ENCODE results near the gene ZBTB7A. TPM values are rescaled to one million over a fixed set of nuclear protein-coding genes. Genes with fewer than 3 reads are reported as not detected.

The ZBTB7A gene
- total and polyA plus RNA-seq, 4 donors, result 7.8 to 53.9 (median 32.4) TPM

DNA sequence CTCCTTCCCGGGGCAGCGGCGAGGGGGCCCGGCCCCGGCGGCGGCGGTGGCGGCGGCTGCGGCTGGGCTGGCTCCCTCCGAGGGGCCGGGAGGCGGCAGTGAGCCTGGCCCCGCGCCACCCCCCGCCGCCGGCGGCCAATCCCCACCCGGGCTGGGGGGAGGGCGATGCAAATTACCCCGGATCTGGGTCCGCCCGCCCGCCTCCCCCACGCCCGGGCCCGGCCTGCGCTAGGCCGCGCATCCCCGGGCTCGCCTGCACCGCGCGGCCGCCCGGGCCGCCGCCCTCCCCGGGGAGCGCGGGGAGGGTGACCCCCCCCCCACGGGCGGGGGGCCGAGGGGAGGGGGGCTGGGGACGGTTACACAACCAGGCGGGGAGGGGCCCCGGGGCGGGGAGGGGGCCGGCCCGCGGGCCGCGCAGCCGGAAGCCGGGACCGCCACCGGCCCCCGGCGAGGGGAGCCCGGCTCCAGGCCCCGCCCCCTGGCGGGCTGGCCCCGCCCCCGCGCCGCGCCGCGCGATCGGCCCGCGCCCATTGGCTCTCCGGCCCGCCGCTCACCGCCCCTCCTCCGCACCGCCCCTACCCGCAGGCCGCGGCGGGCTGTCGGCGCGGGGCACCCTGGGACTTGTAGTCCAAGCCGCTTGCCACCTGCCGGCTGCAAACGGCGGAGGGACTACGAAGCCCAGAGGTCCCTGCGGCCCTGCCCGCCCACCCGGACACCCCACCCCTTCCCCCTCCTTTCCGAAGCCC is 1.1 kb downstream of the ZBTB7A start:
- intact Hi-C loops (cut with DNase I), result loop anchor here in 1 of 2 donors (5.0 kb wide), 1 partner anchor 57 kb away; the partner anchor contains the start of gene MAP2K2
- 0 to 1% methylated on average over 13 to 98 of the region's 98 CpGs for WGBS, 2 donors
- Histone ChIP-seq H3K4me1 (ENCODE audit: control insufficient read depth in 1 of 2, insufficient read depth in 2 of 2, low read length in 2 of 2) (no peaks in the 10 kb centered on the region), H3K27ac (ENCODE audit: low read depth in 1 of 2, low read length in 2 of 2) (peak overlapping the region in 1 of 2 donors; percentile 69), H3K4me3 (ENCODE audit: low read length in 2 of 2) (peak overlapping the region; percentile 97 to 98), H3K9me3 (ENCODE audit: control insufficient read depth, low read length) (no peaks in the 10 kb centered on the region), H3K27me3 (ENCODE audit: control insufficient read depth in 1 of 2, insufficient read depth in 2 of 2, low read length in 1 of 2) (no peaks in the 10 kb centered on the region), H3K36me3 (ENCODE audit: control insufficient read depth in 1 of 2, insufficient read depth in 2 of 2, low read length in 1 of 2) (no peaks in the 10 kb centered on the region)
- DNase-seq (peak; percentile 98), ATAC-seq (ENCODE audit: low FRiP score) (peak; percentile 91)

DNA sequence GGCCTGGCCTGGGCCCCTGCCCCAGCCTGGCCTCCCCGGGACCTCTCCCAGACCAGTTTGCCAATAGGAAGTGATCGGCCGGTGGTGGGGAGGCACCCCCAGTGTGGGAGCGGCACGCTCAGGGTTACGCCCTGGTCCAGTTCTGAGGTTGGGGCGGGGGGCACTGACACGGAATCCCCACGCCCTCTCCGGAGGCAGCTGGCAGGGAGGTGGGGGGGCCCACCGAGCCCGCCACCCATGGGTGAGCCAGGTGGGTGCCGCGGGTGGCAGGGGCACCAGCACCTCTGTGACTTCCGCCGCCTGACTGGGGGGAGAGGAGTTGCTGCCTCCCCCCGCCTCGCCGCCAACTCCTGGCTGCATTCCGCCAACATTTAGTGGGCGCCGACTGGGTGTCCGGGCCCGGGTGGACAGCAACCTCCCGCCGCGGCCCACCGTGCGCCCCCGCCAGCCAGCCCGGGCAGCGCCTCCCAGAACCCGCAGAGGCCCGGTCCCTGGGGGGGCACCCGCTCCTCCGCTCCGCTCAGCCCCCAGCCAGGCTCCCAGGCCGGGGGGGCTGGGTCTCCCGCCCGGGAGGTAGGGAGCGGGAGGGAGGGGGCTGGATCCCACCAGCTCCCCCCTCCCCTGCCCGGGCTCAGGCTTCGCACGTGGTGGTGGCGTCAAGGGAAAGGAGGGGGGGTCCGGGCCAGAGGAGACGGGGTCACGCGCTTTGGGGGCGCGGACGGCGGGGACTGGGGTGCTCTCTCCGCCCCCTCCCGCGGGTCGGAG is 2.0 kb downstream of the ZBTB7A start:
- Histone ChIP-seq H3K9me3 (ENCODE audit: control insufficient read depth, low read length) (no peaks in the 10 kb centered on the region), H3K36me3 (ENCODE audit: control insufficient read depth in 1 of 2, insufficient read depth in 2 of 2, low read length in 1 of 2) (no peaks in the 10 kb centered on the region), H3K4me1 (ENCODE audit: control insufficient read depth in 1 of 2, insufficient read depth in 2 of 2, low read length in 2 of 2) (no peaks in the 10 kb centered on the region), H3K4me3 (ENCODE audit: low read length in 2 of 2) (peak overlapping the region; percentile 59 to 66), H3K27me3 (ENCODE audit: control insufficient read depth in 1 of 2, insufficient read depth in 2 of 2, low read length in 1 of 2) (no peaks in the 10 kb centered on the region), H3K27ac (ENCODE audit: low read depth in 1 of 2, low read length in 2 of 2) (peak overlapping the region; percentile 11 to 69)
- ATAC-seq (ENCODE audit: low FRiP score), result no peak
- intact Hi-C loops (cut with DNase I), result loop anchor here in 1 of 2 donors (5.0 kb wide), 1 partner anchor 58 kb away; the partner anchor contains the start of gene MAP2K2
- WGBS, 2 donors, result 1% methylated on average over 27 to 57 of the region's 57 CpGs
- peak; percentile 73 to 86 for DNase-seq

DNA sequence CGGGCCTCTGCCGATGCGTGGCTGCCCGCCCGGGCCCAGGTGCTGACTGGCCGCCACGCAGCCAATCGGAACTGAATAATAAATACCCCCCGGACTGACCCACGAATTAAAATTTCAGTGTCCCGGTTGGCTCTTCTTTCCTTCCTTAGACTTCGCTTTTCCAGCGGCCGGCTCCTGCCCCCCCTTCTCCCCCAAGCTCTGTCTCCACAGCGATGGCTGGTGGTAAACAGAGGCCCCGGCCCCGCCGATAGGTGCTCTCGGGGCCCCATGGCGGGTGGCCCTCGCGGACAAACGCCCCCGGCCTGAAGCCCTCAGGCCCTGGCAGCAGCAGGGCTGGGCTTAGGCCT is 2.6 kb downstream of the ZBTB7A start:
- H3K27ac ChIP-seq (ENCODE audit: low read depth in 1 of 2, low read length in 2 of 2), result peak overlapping the region in 1 of 2 donors; percentile 11
- ATAC-seq (ENCODE audit: low FRiP score), result no peak
- no peaks in the 10 kb centered on the region for H3K36me3 ChIP-seq (ENCODE audit: control insufficient read depth in 1 of 2, insufficient read depth in 2 of 2, low read length in 1 of 2)
- peak in 1 of 2 donors; percentile 79 for DNase-seq
- WGBS, 2 donors, result 1 to 2% methylated on average over 22 to 24 of the region's 24 CpGs
- H3K27me3 ChIP-seq (ENCODE audit: control insufficient read depth in 1 of 2, insufficient read depth in 2 of 2, low read length in 1 of 2), result no peaks in the 10 kb centered on the region
- intact Hi-C loops (cut with DNase I), result no loop called here
- H3K4me1 ChIP-seq (ENCODE audit: control insufficient read depth in 1 of 2, insufficient read depth in 2 of 2, low read length in 2 of 2), result no peaks in the 10 kb centered on the region
- H3K4me3 ChIP-seq (ENCODE audit: low read length in 2 of 2), result peak overlapping the region; percentile 59 to 66
- no peaks in the 10 kb centered on the region for H3K9me3 ChIP-seq (ENCODE audit: control insufficient read depth, low read length)

DNA sequence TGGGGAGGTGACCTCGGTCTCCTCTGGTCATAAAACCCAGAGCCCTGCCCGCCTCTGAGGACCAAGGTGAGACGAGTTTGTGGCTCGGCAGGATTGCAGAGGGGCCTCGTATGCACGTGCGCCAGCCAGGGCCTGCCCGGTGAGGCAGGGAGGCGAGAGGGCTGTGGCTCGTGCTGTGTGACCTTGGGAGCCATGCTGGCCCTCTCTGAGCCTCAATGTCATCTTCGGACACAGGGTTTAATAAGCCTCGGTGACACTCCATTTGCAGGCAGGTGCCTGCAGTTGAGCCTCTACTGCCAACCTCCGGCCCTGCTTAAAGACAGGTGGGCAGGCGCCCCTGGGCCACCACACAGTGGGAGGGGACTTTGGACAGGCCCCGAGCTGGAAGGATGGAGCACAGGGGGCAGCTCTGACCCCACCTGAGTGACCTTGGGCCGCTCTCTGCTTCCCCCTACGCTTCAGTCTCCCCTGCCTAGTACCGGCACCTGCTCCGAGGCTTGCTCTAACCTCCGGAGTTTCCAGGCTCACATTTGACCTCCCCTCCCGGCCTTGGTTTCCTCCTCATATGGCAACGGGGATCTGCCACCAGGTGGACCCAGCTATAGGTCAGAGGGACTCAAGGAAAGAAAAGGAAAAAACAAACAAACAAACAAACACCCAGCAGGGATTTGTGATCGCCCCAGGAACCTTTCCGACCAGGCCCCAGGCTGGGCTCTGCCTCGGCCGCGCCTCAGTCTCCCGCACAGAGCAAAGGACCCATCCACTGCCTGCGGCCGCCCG is 3.1 kb downstream of the ZBTB7A start:
- DNase-seq (no peak), ATAC-seq (ENCODE audit: low FRiP score) (no peak)
- peak overlapping the region; percentile 59 to 66 for H3K4me3 ChIP-seq (ENCODE audit: low read length in 2 of 2)
- no peaks in the 10 kb centered on the region for H3K36me3 ChIP-seq (ENCODE audit: control insufficient read depth in 1 of 2, insufficient read depth in 2 of 2, low read length in 1 of 2)
- no peaks in the 10 kb centered on the region for H3K9me3 ChIP-seq (ENCODE audit: control insufficient read depth, low read length)
- intact Hi-C loops (cut with DNase I), result no loop called here
- no peaks in the 10 kb centered on the region for H3K27me3 ChIP-seq (ENCODE audit: control insufficient read depth in 1 of 2, insufficient read depth in 2 of 2, low read length in 1 of 2)
- no peaks in the 10 kb centered on the region for H3K4me1 ChIP-seq (ENCODE audit: control insufficient read depth in 1 of 2, insufficient read depth in 2 of 2, low read length in 2 of 2)
- WGBS, 2 donors, result 37 to 44% methylated on average over 31 of the region's 31 CpGs
- H3K27ac ChIP-seq (ENCODE audit: low read depth in 1 of 2, low read length in 2 of 2), result no peak overlapping the region

DNA sequence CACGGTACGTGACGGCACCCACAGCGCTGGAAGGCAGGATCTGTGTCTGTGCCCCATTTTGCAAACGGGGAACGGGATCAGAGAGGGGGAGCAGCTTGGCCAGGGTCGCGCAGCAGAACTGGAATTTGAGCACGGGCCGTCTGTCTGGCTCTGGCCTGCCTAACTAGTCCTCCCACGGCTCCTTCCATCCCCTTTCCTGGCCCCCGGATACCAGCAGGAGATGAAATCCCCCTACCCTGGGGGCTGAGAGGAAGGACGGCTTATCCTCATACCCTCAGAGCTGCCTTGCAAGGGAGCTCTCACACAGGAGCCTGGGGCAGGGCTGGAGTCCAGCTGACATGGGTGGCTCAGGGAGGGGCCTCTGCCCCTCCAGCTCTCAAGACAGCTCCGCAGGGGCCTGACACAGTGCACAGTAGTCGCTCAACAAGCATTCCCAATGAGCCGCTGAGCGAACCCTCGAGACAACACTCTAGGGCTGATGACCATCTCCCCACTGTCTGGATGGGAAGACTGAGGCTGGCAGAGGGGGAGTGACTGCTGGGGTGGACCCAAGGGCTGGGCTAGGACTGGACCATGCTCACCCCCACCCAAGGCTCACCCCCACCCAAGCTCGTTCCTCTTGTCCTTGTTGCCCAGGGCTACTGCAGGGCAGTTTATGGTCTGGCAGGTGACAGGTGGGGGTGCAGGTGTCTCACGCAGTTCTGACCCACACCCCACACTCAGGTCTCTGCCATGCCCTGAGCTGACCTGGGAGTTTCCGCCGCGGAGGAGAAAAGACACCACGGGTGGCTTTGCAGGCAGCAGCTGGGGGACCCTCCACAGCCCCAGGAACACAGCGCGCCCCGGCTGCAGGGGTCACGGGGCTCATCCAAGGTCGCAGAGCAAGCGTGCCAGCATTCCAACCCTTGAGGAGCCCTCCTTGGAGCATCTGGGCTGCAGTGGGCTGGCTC is 4.0 kb downstream of the ZBTB7A start:
- no peak overlapping the region for H3K4me3 ChIP-seq (ENCODE audit: low read length in 2 of 2)
- intact Hi-C loops (cut with DNase I), result no loop called here
- peak overlapping the region in 1 of 2 donors; percentile 7 for H3K27ac ChIP-seq (ENCODE audit: low read depth in 1 of 2, low read length in 2 of 2)
- WGBS, 2 donors, result 70 to 77% methylated on average over 27 to 30 of the region's 30 CpGs
- DNase-seq (peak in 1 of 2 donors; percentile 77), ATAC-seq (ENCODE audit: low FRiP score) (no peak)
- no peaks in the 10 kb centered on the region for H3K4me1 ChIP-seq (ENCODE audit: control insufficient read depth in 1 of 2, insufficient read depth in 2 of 2, low read length in 2 of 2)
- H3K9me3 ChIP-seq (ENCODE audit: control insufficient read depth, low read length), result no peaks in the 10 kb centered on the region
- H3K27me3 ChIP-seq (ENCODE audit: control insufficient read depth in 1 of 2, insufficient read depth in 2 of 2, low read length in 1 of 2), result no peaks in the 10 kb centered on the region
- no peaks in the 10 kb centered on the region for H3K36me3 ChIP-seq (ENCODE audit: control insufficient read depth in 1 of 2, insufficient read depth in 2 of 2, low read length in 1 of 2)

DNA sequence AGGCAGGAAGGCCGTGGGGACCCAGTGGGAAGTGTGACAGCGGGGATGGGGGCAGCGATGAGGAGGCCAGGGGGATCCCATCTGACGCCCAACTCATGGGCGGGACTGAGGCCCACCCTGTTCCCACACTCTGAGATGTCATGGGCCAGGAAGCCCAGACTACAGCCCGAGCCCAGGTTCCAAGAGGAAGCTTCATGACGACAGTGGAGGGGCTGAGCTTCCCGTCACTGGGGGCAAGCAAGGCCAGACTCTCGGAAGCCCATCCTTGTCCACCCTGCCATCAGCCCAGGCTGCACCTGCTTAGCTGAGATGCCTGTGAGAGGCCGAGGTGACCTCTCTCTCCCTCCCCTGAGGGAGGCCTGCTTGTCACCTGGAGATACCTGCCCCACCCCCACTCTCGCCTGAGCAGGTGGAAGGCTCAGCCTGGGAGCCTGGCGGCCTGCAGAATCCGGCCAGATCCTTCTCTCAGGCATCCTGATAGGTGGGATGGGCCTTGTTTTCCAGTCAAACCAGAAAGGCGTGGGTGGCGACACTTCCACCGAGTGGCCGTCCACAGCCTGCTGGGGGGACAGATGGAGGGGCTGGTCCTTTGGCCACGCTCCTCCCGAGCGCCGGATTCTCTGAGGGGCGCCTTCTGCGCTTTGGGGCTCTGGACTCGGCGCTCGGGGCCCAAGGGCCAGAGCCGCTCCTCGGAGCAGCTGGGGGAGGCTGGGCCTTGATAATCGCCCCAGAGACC is 4.8 kb downstream of the ZBTB7A start:
- intact Hi-C loops (cut with DNase I), result no loop called here
- Histone ChIP-seq H3K4me3 (ENCODE audit: low read length in 2 of 2) (peak overlapping the region in 1 of 2 donors; percentile 24), H3K4me1 (ENCODE audit: control insufficient read depth in 1 of 2, insufficient read depth in 2 of 2, low read length in 2 of 2) (no peaks in the 10 kb centered on the region), H3K27me3 (ENCODE audit: control insufficient read depth in 1 of 2, insufficient read depth in 2 of 2, low read length in 1 of 2) (no peaks in the 10 kb centered on the region), H3K9me3 (ENCODE audit: control insufficient read depth, low read length) (no peaks in the 10 kb centered on the region), H3K36me3 (ENCODE audit: control insufficient read depth in 1 of 2, insufficient read depth in 2 of 2, low read length in 1 of 2) (no peaks in the 10 kb centered on the region), H3K27ac (ENCODE audit: low read depth in 1 of 2, low read length in 2 of 2) (peak overlapping the region in 1 of 2 donors; percentile 45)
- WGBS, 2 donors, result 62 to 64% methylated on average over 29 of the region's 29 CpGs
- ATAC-seq (ENCODE audit: low FRiP score) (no peak), DNase-seq (peak in 1 of 2 donors; percentile 75)

DNA sequence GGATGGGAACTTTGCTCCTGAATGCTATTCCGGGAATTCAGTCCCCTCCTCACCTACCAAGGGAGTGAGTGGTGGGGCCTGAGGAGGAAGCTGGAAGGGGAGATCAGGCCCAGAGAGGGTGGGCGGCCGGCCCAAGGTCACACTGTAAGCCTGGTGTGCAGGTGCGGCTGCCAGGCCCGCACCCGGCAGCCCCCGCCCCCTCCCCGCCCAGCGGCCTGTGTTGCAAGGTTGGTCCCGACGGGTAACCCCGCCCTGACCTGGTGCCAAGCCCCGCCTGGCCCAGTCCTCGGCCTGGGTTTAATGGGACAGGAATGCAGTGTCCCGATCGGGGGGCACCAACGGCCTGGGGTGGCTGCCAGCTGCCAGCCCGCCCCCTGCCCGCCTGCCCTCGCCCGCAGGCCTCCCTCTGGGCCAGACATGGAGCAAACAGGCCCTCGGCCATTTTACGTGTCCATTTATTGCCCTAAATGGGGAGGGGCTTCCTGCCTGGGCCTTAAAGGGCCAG is 5.5 kb downstream of the ZBTB7A start:
- no peaks in the 10 kb centered on the region for H3K27me3 ChIP-seq (ENCODE audit: control insufficient read depth in 1 of 2, insufficient read depth in 2 of 2, low read length in 1 of 2)
- H3K27ac ChIP-seq (ENCODE audit: low read depth in 1 of 2, low read length in 2 of 2), result peak overlapping the region in 1 of 2 donors; percentile 45
- H3K36me3 ChIP-seq (ENCODE audit: control insufficient read depth in 1 of 2, insufficient read depth in 2 of 2, low read length in 1 of 2), result no peaks in the 10 kb centered on the region
- ATAC-seq (ENCODE audit: low FRiP score), result no peak
- WGBS, 2 donors, result 5 to 9% methylated on average over 22 to 23 of the region's 23 CpGs
- intact Hi-C loops (cut with DNase I), result no loop called here
- H3K4me3 ChIP-seq (ENCODE audit: low read length in 2 of 2), result peak overlapping the region in 1 of 2 donors; percentile 24
- H3K4me1 ChIP-seq (ENCODE audit: control insufficient read depth in 1 of 2, insufficient read depth in 2 of 2, low read length in 2 of 2), result no peaks in the 10 kb centered on the region
- H3K9me3 ChIP-seq (ENCODE audit: control insufficient read depth, low read length), result no peaks in the 10 kb centered on the region
- peak; percentile 86 to 95 for DNase-seq

All from aorta (tissue), 5 donors.